Right renal pelvis (tissue), 4 donors: ENCODE results near the gene PRKRA. TPM values are rescaled to one million over a fixed set of nuclear protein-coding genes. Genes with fewer than 3 reads are reported as not detected.
"Not testable (repeated sequence)": the region's sequence is repeated elsewhere in the genome, so short reads cannot be mapped to it uniquely, and the experiment has no call there.

Source experiments
- DNase-seq, 4 donors: peaks; one replicate each; pipeline ENCODE4 v3.0.0-alpha.2; 2013; ENCODE audit warnings: low read depth in 4 of 4, low spot score in 3 of 4, missing footprints in 1 of 4
- polyA plus RNA-seq, 4 donors: library from polyadenylated mRNA; unstranded; fragments of 120-200 nt; gene quantifications; one replicate each; pipeline ENCODE4 v1.2.1, GENCODE V29; 2013; ENCODE audit not compliant: insufficient read length in 4 of 4

PRKRA gene
- polyA plus RNA-seq, 4 donors, result 70.7 to 84.6 (median 78.2) TPM

GRCh38 chr2:178469219-178469849 lies 18.4 kb upstream of the PRKRA start:
- DNase-seq, result no peak

- no peak for DNase-seq
Observed at GRCh38 chr2:178457390-178457886, 6.5 kb upstream of the PRKRA start.

- DNase-seq, result no peak
Observed at GRCh38 chr2:178455947-178456346, 5.0 kb upstream of the PRKRA start.

GRCh38 chr2:178452870-178453269 lies 1.9 kb upstream of the PRKRA start:
- no peak for DNase-seq

GRCh38 chr2:178452334-178452733 lies 1.4 kb upstream of the PRKRA start:
- no peak for DNase-seq

- peak in 1 of 4 donors; percentile 4 for DNase-seq
Observed at GRCh38 chr2:178450524-178450773, 526 bp downstream of the PRKRA start.

- DNase-seq, result peak in 3 of 4 donors; percentile 5 to 25 (median 9)
Observed at GRCh38 chr2:178449700-178450523, 1.1 kb downstream of the PRKRA start.

GRCh38 chr2:178448968-178449661 lies 1.9 kb downstream of the PRKRA start:
- no peak for DNase-seq

GRCh38 chr2:178441426-178441825 lies 9.5 kb downstream of the PRKRA start:
- no peak for DNase-seq

GRCh38 chr2:178436662-178437061 lies 14.3 kb downstream of the PRKRA start:
- DNase-seq, result no peak

GRCh38 chr2:178429336-178429735 lies 21.6 kb downstream of the PRKRA start:
- DNase-seq, result no peak

- no peak for DNase-seq
Observed at GRCh38 chr2:178428396-178428806, 22.6 kb downstream of the PRKRA start.

GRCh38 chr2:178427458-178427857 lies 23.5 kb downstream of the PRKRA start:
- no peak for DNase-seq

- no peak for DNase-seq
Observed at GRCh38 chr2:178426388-178426787, 24.6 kb downstream of the PRKRA start.

GRCh38 chr2:178425255-178425827 lies 25.6 kb downstream of the PRKRA start:
- DNase-seq, result no peak

GRCh38 chr2:178423746-178424145 lies 27.2 kb downstream of the PRKRA start:
- not testable (repeated sequence) for DNase-seq

- DNase-seq, result no peak
Observed at GRCh38 chr2:178422097-178422496, 28.9 kb downstream of the PRKRA start.

GRCh38 chr2:178420463-178420999 lies 30.4 kb downstream of the PRKRA start:
- DNase-seq, result no peak

GRCh38 chr2:178419123-178419522 lies 31.9 kb downstream of the PRKRA start:
- no peak for DNase-seq

- no peak for DNase-seq
Observed at GRCh38 chr2:178418426-178418825, 32.5 kb downstream of the PRKRA start.

GRCh38 chr2:178417916-178418315 lies 33.1 kb downstream of the PRKRA start:
- DNase-seq, result no peak
